GM19193 (cell line): ENCODE data around the gene VSX1.

Experiments
- POLR2A ChIP-seq: IDR thresholded peaks from 4 replicates; pipeline ENCODE4 v1.6.1; 2011; ENCODE audit not compliant: insufficient read depth, insufficient read length; ENCODE audit errors: extremely low read depth

Gene VSX1

DNA sequence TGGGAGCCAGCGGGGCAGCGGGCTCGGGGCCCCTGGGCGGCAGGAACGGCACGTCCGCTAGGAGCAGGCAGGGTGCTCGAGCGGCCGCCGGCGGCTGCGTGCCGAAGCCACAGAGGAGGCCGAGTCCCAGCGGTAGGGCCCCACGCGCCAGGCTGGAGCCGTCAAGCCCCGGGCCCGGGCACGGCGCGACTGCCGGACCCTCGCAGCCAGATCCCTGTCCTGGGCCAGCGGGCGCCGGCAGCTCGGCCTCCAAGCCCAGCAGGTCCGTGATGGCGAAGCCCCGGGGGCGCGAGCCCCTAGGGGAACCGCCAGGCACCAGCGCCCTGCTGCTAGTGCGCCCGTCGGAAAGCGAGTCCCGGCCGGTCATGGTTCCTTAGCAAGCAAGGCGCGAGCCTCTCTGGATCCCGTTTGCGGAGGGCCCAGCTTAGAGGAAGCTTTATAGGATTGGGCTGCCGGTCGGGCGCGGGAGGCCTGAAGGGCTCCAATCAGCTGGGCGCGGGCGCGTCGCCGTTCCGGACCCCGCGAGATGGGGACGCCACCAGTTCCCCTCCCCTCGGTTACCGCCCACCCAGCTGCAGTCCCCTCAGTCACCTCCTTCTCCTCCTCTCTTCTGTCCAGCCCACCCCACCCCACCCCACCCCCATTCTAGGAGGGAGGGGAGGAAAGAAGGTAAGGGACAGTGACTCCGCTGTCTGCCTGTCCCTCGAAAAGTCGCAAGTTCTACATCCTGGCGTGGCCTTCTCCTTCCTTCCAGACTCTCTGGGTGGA lies at the start of gene VSX1:
TSS of gene VSX1 (minus strand) at position 412 of the 768 bp plus-strand sequence. CDS start at position 367, 45 bp downstream.
- TF ChIP-seq POLR2A = no peak

DNA sequence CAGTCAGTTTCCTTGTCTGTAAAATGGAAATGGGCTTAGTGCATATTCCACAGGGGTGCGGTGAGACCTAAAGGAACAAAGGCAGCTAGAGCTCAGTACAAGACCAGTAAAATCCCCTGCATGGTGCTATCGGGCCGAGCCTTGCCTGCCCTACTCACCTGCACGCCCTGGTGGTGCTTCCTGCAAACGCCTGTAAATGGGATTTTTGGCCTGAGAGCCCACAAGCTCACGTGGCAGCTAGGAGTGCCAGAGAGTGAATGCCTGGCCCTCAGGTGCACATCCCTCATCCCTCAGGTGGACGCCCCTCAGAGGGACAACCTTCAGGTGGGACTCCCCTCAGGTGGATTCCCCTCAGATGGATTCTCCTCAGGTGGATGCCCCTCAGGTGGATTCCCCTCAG lies 48.0 kb upstream of the VSX1 start:
- no peak for TF ChIP-seq POLR2A

DNA sequence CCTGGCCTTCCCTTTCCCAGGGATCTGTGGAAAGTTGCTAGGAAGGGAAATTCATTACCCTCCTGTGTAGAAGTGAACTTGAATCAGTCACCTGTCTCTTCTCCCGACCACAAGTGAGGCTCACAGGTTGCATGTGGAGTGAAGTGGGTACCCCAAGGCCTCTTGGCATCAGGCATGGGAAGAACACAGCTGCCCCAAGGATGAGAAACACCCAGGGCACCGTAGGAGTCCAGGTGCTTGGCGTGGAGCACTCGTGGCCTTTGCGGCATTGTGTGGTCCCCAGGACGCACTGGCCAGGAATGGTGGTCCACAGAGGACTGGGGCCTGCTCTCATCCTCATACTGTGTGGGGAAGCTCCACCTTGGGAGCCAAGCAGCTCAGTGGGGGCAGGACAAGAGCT lies 47.5 kb upstream of the VSX1 start:
- TF ChIP-seq POLR2A = no peak

DNA sequence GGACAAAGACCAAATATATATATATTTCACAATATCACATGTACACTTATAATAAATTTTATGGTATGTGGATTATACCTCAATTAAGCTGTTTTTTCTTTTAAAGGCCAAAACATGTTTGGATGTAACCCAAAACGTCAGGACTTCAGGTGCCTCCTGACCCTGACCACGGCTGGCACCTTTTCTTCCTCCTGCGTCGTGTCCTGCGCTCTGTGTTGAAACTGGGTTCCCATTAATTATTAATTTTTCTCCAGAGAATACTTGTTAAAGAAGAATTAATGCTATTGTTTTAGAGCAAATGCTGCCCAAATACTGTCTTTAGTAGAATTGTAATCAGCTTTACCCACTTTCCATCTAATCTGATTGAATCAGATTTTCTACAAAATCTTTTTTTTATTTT lies 46.7 kb upstream of the VSX1 start:
- TF ChIP-seq POLR2A = no peak

DNA sequence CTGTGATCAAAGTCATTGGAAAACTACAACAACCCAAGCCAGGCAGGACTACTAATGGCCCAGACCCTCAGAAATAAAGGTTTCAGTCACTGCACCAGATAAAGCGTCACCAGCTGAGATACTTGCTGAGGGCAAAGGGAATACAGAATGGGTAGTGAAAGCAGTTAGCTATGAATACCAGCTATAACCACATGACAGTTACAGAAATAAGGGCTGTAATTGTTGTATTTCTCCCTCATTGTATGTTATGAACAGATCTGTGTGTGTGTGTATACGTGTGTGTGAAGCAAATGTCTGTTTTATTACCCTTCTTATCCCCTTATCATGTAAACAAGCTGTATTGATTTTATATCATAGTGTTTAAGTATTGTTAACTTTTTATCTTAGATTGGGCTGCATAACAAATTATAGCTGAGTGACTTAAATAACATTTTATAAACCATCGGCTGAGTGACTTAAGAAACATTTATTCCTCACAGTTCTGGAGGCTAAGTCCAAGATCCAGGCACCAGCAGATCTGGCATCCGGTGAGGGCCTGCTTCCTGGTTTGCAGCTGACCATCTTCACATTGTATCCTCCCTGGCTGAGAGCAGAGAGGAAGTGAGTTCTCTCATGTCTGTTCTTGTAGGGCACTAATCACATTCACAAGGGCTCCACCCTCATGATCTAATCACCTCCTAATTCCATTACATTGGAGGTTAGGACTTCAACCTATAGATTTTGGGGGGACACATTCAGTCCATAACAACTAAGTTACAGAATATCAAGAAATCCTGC lies 46.0 kb upstream of the VSX1 start:
- TF ChIP-seq POLR2A = no peak

DNA sequence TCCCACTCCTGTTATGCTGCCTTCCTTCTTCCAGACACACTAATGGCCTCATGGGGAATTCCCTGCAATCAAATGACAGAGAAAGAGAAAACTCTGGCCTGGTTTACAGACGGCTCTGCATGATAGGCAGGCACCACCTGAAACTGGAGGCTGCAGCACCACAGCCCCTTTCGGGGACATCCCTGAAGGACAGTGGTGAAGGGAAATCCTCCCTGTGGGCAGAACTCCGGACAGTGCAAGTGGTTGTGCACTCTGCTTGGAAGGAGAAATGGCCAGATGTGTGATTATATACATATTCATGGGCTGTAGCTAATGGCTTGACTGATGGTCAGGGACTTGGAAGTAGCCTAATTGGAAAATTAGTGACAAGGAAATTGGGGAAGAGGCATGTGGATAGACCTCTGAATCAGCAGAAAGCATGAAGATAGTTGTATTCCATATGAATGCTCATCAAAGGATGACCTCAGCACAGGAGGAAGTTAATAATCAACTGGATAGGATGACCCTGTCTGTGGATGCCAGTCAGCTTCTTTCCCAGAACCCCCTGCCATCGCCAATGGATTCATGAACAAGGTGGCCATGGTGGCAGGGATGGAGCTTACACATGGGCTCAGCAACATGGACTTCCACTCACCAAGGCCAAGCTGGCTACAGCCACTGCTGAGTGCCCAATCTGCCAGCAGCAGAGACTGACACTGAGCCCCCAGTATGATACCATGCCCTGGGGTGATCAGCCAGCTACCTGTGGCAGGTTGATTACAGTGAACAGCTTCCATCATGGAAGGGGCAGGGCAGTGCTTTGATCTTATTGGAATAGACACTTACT lies 44.5 kb upstream of the VSX1 start:
- TF ChIP-seq POLR2A = no peak

DNA sequence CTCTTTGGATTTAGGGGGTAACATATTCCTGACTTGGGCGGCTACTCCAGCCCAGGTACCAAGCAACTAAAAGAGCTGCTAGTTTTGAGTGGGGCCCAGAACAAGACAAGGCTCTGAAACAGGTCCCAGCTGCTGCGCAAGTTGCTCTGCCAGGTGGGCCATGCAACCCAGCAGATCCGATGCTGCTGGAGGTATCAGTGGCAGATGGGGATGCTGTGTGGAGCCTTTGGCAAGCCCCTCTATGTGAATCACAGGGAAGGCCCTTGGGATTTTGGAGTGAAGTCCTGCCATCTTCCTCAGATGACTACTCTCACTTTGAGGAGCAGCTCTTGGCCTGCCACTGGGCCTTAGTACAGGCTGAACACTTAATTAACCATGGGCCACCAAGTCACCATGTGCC lies 43.7 kb upstream of the VSX1 start:
- TF ChIP-seq POLR2A = no peak

DNA sequence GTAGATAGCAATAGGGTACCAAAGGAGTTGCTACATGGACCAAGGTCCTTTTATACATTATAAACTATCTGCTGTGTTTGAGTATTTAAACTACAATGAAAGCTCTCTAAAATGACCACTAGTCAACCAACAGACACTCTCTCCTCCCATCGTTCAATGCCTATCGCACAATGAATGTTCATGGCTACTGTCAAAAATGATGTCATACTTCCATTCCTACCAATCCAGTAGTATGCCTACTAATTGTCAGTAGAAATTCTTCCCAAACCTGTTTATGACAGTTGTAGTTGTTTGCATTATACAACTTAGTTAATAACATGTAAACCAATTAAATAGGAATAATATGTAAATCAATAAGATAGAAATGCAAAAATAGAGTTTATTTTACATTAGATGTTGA lies 39.0 kb upstream of the VSX1 start:
- TF ChIP-seq POLR2A = no peak

DNA sequence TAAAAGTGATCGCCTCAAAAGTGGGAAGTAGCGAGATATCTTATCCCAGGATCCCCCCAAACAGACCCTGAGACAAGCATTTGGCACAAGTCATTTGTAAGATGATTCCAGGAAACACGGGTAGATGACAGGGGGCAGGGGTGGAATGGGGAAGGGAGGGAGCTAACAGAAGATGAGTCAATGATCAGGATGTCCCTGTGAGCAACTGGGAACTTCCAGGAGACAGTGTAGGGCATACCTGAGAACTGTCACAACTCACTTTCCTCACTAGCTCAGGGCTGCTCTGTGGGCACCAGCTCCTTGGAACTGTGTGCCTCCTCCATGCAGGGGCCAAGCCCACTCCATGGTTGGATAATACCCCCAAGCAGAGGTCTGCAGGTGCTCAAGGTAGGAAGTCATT lies 38.5 kb upstream of the VSX1 start:
- no peak for TF ChIP-seq POLR2A

DNA sequence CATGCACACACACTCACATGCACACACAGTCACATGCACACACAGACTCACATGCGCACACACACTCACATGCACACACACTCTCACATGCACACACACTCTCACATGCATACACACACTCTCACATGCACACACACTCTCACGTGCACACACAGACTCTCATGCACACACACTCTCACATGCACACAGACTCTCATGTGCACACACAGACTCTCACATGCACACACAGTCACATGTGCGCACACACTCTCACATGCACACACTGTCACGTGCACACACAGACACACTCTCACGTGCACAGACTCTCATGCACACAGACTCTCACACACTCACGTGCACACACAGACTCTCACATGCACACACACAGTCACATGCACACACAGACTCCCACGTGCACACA lies 36.6 kb upstream of the VSX1 start:
- TF ChIP-seq POLR2A = no peak

DNA sequence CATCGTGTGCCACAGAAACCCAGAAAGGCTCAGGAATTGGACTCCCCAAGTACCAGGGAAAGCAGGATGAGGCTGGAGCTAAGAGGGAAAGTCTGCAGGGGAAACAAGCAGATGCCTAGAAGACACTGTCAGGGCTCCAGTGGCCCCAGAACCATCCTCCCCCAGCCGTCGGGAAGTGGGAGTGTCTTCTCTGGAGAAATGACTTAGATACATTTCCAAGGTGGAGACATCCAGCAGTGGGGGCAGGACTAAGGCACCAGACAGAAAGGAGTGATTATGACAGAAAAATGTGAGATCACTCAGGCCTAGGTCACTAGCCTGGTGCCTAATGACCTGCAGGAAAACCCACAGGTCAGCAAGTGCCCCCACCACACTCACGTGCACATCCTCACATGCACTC lies 36.0 kb upstream of the VSX1 start:
- TF ChIP-seq POLR2A = no peak

DNA sequence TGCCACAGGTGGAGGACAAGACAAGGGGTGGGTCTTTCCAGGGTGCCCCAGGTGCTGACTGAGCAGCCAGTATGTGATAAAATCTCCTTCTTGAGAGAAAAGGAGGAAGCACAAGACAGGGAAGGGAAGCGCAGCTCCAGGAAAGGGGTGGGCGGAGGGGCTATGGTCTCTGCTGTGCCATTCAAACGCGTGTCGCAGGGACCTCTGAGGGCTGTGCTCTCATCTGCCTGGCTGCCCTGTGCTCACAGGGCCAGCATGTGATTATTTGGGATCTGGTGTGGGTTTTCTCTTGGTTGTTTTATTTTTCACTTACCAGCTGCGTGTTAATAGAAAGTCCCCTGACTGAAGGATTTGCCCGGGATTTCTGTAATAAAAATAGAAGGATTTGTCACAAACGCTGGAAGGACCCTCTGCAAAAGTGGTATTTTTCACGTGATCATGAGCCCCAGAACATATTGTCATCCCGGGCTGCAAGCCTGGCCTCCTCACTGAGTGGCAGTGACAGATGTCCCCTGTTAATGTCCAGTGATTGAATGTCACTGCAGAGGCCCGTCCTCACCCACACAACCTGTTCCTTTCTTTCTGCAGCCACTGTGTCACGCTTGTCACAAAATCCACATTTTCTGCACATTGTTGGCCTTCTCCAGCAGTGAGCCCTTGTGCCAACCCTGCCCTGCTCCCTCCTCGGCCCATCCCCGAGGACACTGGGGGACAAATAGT lies 35.0 kb upstream of the VSX1 start:
- no peak for TF ChIP-seq POLR2A

DNA sequence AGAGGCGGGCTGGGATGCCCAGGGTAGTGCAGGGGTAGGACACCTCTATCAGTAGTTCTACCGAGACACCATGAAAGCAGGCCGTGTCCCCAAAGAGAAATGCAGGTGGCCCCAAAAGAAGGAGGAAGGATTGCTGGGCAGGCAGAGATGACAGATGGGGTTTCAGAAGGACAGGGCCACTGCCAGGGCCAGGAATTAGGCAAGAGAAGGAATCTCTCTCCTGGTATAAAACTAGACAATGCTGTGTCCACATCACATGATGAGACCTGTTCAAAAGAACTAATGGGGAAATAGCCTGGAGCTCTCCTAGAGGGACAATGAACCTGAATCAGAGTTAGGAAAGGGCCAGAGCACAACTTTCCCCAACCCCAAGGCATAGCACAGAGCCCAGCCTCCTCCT lies 21.6 kb upstream of the VSX1 start:
- no peak for TF ChIP-seq POLR2A

DNA sequence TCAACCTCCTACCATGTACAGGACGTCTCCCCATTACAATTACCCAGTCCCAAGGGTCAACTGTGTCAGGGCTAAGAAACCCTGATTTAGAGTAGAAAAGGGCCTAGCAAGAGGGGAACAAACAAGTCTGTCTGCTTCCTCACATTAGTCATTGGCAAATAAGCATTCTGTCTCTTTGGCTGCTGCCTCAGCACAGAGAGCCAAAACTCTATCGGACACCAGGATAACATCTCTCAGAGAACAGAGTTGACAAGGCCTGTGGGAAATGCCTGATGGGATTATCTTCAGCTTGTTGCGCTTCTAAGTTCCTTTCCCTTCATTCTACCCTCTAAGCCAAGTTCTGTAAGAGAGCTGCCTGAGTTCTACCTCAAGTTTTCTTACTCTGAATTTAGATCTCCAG lies 19.0 kb upstream of the VSX1 start:
- TF ChIP-seq POLR2A = no peak
